Heart left ventricle (tissue), 16 donors: ENCODE data around the gene HPS5. TPM values are rescaled to one million over a fixed set of nuclear protein-coding genes. Genes with fewer than 3 reads are reported as not detected.

Experiments used
- ATAC-seq, 4 donors: fragments of 200-7000 bp; cut with Tn5 transposase; one replicate each; pipeline ENCODE4 v1.9.1; 2020 to 2022; ENCODE audit warnings: moderate library complexity in 4 of 4, mild to moderate bottlenecking in 3 of 4, moderate number of reproducible peaks in 1 of 4
- DNase-seq, 5 donors: peaks; one replicate each; pipeline ENCODE4 v3.0.0-alpha.2; 2020
- H3K27ac ChIP-seq, 12 donors: fragments of 200-600 bp; sonication (generic) in 4 of 12; one replicate each; pipeline versions ENCODE4 v1.5.0 to v1.8.0; 2016 to 2022; ENCODE audit warnings: mild to moderate bottlenecking in 2 of 12
- H3K27me3 ChIP-seq, 9 donors: fragments of 200-600 bp; sonication (generic) in 2 of 9; one replicate each; pipeline versions ENCODE4 v1.5.1 to v1.8.0; 2016 to 2022; ENCODE audit warnings: mild to moderate bottlenecking in 3 of 9
- H3K36me3 ChIP-seq, 9 donors: fragments of 200-600 bp; sonication (generic) in 2 of 9; one replicate each; pipeline versions ENCODE4 v1.5.0 to v1.8.0; 2018 to 2022; ENCODE audit warnings: mild to moderate bottlenecking in 2 of 9
- H3K4me1 ChIP-seq, 12 donors: fragments of 200-600 bp; sonication (generic) in 4 of 12; one replicate each; pipeline versions ENCODE4 v1.5.0 to v1.8.0; 2016 to 2022; ENCODE audit warnings: mild to moderate bottlenecking in 3 of 12
- H3K4me3 ChIP-seq, 12 donors: fragments of 200-600 bp; sonication (generic) in 4 of 12; one replicate each; pipeline versions ENCODE4 v1.5.0 to v1.8.0; 2017 to 2022; ENCODE audit warnings: mild to moderate bottlenecking in 9 of 12, moderate library complexity in 4 of 12
- H3K9me3 ChIP-seq, 12 donors: fragments of 200-600 bp; sonication (generic) in 4 of 12; one replicate each; pipeline versions ENCODE4 v1.5.0 to v1.8.0; 2016 to 2022; ENCODE audit warnings: mild to moderate bottlenecking in 1 of 12
- POLR2A ChIP-seq, 2 donors: fragments of 450-650 bp; IDR thresholded peaks; one replicate each; pipeline ENCODE4 v1.6.1; 2017; ENCODE audit warnings: antibody characterized with exemption in 2 of 2, mild to moderate bottlenecking in 2 of 2, moderate library complexity in 2 of 2
- WGBS, 4 donors: extraction: QIAGEN DNeasy Blood & Tissue Kit in 2 of 4; methylation state at CpG; one replicate each; pipeline versions ENCODE4 v1.1.5 to v1.1.7; 2013 to 2018; 5-methylcytosine and 5-hydroxymethylcytosine counted together
- intact Hi-C, 10 donors: fragments of 100-400 bp; cut with DNase I; formaldehyde crosslinking; loops; one replicate each; pipeline versions ENCODE4 v1.11.1 to v1.14.2; 2022
- polyA plus RNA-seq, 2 donors: library from polyadenylated mRNA; stranded (reverse); fragments of 200-250 nt; gene quantifications; one replicate each; pipeline ENCODE4 v1.2.3, GENCODE V29; 2013
- total RNA-seq, 9 donors: library from RNA; depleted of rRNA in 2 of 9; stranded (reverse); fragments of >200 nt in 2 of 9; fragmentation: NEBNext Ultra II Directional in 3 of 9; extraction: Animal tissue kit (Norgen Biotek cat#: 25700) in 3 of 9; gene quantifications; one replicate each; pipeline versions ENCODE4 v1.1.0 to v1.2.4, GENCODE V29; 2016 to 2023
- TF ChIP-seq, protein P1 (sequence below), 12 donors: fragments of 200-600 bp; sonication (generic) in 4 of 12; IDR thresholded peaks; one replicate each; pipeline versions ENCODE4 v1.5.0 to v1.8.0; 2018 to 2022; ENCODE audit warnings: antibody characterized with exemption in 12 of 12, mild to moderate bottlenecking in 5 of 12
- donor health status: ischemic (EF 13 %, LVEDD 7.1; RV severe dilation, severe dysfunction).
- donor health status: healthy with polysubstance abuse.
- donor health status: DM: no; HTN: yes; CAD: no.
- donor health status: DM: no; HTN: no; CAD: no.
- donor health status: ischemic (EF 25% LVEDD 6.9; RV normal size, moderate dysfunction).
- donor health status: ischemic (EF 25% LVEDD 5.7; RV mildly dilated, moderate dysfunction).
- donor health status: healthy.
- donor health status: DM: yes; HTN: yes; CAD: no.
- donor health status: ischemic (EF 35%, LVEDD 5.7; RV mildly dilated, moderate dysfunction).
- donor health status: nonischemic (EF 11% LVEDD 7.7; RV severe dilation, severe dysfunction).
- donor health status: DM: yes; HTN: yes; CAD: no.
- donor health status: PGD.
- donor health status: ischemic (EF 29% LVEDD 5.4; RV normal size, mild dysfunction).
- donor health status: nonischemic (EF 23%, LVEDD 6.1; RV moderate dilation, normal function).

The HPS5 gene
- total and polyA plus RNA-seq, 11 donors: 6.1 to 19.3 (median 11.9) TPM

DNA sequence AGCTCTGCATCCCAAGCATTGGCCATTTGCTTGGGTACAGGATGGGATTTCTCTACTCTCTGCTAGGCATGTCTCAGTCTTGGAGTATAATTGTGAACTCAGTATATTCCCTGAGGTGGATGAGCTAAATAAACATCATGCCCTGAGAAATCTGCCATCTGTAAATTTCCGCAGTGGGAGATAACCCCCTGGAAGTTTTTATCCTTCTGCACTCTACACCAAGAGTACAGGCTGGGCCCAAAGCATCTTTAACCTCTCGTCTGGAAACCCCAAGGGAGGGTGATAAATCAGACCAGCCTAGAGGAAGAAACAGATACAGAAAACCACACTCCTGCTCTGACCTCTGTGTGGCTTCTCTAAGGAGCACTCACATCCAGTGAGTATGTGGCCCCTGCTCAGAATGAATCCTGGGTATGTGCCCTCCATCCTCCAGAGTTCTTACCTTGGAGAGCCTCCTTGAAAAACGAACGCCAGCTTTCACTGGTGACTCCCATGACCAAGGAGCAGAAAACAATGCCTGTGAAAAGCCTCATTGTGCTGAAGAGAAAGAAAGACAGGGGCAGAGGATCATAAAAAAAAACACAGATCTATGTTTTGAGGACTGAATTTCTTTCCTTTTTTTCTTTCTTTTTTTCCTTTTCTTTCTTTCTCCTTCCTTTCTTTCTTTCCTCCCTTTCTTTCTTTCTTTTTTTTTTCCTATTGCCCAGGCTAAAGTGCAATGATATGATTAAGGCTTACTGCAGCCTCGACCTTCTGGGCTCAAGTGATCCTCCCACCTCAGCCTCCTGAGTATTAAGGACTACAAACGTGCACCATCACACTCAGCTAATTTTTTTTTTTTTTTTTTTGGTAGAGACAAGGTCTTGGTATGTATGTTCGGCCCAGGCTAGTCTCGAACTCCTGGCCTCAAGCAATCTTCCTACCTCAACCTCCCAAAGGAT, 86.3 kb downstream of the HPS5 start:
- no peaks in the 10 kb centered on the region for H3K4me1 ChIP-seq
- no peak for ATAC-seq
- intact Hi-C loops: no loop called here

DNA sequence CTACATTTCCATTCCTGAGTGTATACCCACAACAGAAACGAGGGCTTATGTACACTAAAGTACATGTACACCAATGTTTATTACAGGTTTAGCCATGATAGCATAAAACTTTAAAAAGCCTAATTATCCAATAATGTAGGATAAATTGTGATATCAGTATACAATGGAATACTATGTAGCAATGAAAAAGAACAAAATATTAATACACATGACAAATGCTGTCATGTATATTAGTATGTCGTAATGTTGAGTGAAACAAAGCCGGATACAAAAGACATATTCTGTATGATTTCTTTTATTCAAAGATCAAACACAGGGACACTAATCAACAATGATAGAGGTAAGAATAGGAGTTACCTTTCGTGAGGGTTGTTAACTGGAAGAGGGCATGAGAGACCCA, 88.0 kb downstream of the HPS5 start:
- DNase-seq (no peak), ATAC-seq (no peak)
- WGBS, 4 donors: 85 to 90% (median 89%) methylated on average over 4 of the region's 4 CpGs
- no peak overlapping the region for H3K4me3 ChIP-seq
- TF ChIP-seq, protein P1, sequence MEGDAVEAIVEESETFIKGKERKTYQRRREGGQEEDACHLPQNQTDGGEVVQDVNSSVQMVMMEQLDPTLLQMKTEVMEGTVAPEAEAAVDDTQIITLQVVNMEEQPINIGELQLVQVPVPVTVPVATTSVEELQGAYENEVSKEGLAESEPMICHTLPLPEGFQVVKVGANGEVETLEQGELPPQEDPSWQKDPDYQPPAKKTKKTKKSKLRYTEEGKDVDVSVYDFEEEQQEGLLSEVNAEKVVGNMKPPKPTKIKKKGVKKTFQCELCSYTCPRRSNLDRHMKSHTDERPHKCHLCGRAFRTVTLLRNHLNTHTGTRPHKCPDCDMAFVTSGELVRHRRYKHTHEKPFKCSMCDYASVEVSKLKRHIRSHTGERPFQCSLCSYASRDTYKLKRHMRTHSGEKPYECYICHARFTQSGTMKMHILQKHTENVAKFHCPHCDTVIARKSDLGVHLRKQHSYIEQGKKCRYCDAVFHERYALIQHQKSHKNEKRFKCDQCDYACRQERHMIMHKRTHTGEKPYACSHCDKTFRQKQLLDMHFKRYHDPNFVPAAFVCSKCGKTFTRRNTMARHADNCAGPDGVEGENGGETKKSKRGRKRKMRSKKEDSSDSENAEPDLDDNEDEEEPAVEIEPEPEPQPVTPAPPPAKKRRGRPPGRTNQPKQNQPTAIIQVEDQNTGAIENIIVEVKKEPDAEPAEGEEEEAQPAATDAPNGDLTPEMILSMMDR (IDR thresholded peaks at IDR 0.05): no peak
- TF ChIP-seq POLR2A (IDR thresholded peaks at IDR 0.05): no peak
- no peaks in the 10 kb centered on the region for H3K4me1 ChIP-seq
- H3K27me3 ChIP-seq: peaks cover 0 to 19% (median 0%) of the 10 kb centered on the region in 9 donors
- H3K9me3 ChIP-seq: no peaks in the 10 kb centered on the region
- H3K27ac ChIP-seq: no peak overlapping the region
- H3K36me3 ChIP-seq: no peaks in the 10 kb centered on the region
- intact Hi-C loops: no loop called here

More for the DNA sequence above, 86.3 kb downstream of the HPS5 start:
- no peaks in the 10 kb centered on the region for H3K36me3 ChIP-seq
- H3K27me3 ChIP-seq: peaks cover 0 to 20% (median 0%) of the 10 kb centered on the region in 9 donors
- H3K9me3 ChIP-seq: no peaks in the 10 kb centered on the region
- 56 to 62% (median 57%) methylated on average over 8 of the region's 8 CpGs for WGBS, 4 donors
- no peak overlapping the region for H3K4me3 ChIP-seq
- H3K27ac ChIP-seq: no peak overlapping the region
- TF ChIP-seq POLR2A (IDR thresholded peaks at IDR 0.05): no peak
- TF ChIP-seq, protein P1 (IDR thresholded peaks at IDR 0.05): no peak
- DNase-seq: no peak

DNA sequence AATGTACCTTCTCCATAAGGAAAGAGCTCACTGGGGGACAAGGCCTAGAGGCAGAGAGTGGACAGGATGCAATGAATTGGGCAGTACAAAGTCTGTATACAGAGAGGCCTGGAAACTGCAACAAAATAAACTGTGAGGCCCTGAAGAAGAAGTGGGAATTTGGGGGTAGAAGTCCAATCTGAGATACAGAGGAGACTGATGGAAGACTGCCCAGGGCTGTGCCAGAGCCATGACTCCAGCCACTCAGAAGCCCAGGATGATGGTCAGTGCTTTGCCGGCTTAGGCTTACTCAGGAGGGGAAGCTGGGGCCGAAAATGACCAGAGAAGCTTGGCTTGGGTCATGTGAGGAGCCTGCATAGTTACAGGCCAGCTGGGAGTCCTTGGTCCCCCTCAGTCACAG, 91.1 kb downstream of the HPS5 start:
- H3K36me3 ChIP-seq: no peaks in the 10 kb centered on the region
- ATAC-seq (no peak), DNase-seq (no peak)
- WGBS, 4 donors: 63 to 100% (median 84%) methylated on average over 2 of the region's 2 CpGs
- no peak overlapping the region for H3K27ac ChIP-seq
- no peaks in the 10 kb centered on the region for H3K9me3 ChIP-seq
- H3K4me3 ChIP-seq: no peak overlapping the region
- intact Hi-C loops: no loop called here
- TF ChIP-seq, protein P1 (IDR thresholded peaks at IDR 0.05): no peak
- H3K27me3 ChIP-seq: no peaks in the 10 kb centered on the region
- H3K4me1 ChIP-seq: no peaks in the 10 kb centered on the region

DNA sequence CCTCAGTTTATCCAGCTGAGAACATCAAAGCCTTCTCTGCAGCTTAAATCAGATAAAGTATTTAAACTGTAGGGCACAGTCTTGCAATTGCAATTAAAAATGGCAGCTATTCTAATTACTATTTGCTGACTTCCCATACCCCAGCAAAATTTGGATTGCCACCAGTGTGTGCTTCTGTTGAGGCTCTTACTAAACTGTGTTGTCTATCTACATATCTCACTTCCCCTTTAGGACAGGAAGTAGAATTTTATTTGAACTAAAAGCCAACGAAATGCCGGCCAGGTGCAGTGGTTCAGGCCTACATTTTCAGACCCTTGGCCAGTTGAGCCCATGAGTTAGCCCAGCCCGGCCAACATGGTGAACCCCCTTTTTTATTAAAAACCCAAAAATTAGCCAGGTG, 92.4 kb downstream of the HPS5 start:
- H3K27me3 ChIP-seq: no peaks in the 10 kb centered on the region
- TF ChIP-seq, protein P1 (IDR thresholded peaks at IDR 0.05): no peak
- no peak for TF ChIP-seq POLR2A (IDR thresholded peaks at IDR 0.05)
- ATAC-seq: no peak
- H3K36me3 ChIP-seq: no peaks in the 10 kb centered on the region
- 64 to 80% (median 74%) methylated on average over 2 to 3 of the region's 3 CpGs for WGBS, 4 donors
- no peak for DNase-seq
- H3K9me3 ChIP-seq: peaks cover 0 to 5% (median 0%) of the 10 kb centered on the region in 12 donors
- H3K4me3 ChIP-seq: no peak overlapping the region
- H3K27ac ChIP-seq: no peak overlapping the region
- no peaks in the 10 kb centered on the region for H3K4me1 ChIP-seq
- intact Hi-C loops: no loop called here

Other genes starting within 250 kb of the HPS5 start
- gene SAAL1, start 216.1 kb downstream of the HPS5 start, total RNA-seq: 1 to 10 TPM; 4.9 to 7.6 (median 6.6) TPM
- 10 to 100 TPM in 1 of 2 donors, 1 to 10 TPM in 1; 7.5 to 10.9 TPM for gene SAAL1, start 216.1 kb downstream of the HPS5 start, polyA plus RNA-seq
- gene MRGPRX3, start 189.6 kb downstream of the HPS5 start, total RNA-seq: not detected
- gene MRGPRX3, start 189.6 kb downstream of the HPS5 start, polyA plus RNA-seq: not detected
- not detected for gene MRGPRX4, start 149.3 kb downstream of the HPS5 start, total RNA-seq
- gene MRGPRX4, start 149.3 kb downstream of the HPS5 start, polyA plus RNA-seq: not detected
- not detected for gene SAA4, start 85.3 kb downstream of the HPS5 start, total RNA-seq
- gene SAA4, start 85.3 kb downstream of the HPS5 start, polyA plus RNA-seq: not detected
- 1 to 10 TPM in 3 of 9 donors, under 1 TPM in 1, not detected in 5; 0.56 to 2.2 (median 1.3) TPM for gene SAA2, start 73.5 kb downstream of the HPS5 start, total RNA-seq
- 1 to 10 TPM in 1 of 2 donors, not detected in 1; 1.9 TPM for gene SAA2, start 73.5 kb downstream of the HPS5 start, polyA plus RNA-seq
- 1 to 10 TPM in 4 of 9 donors, not detected in 5; 1.4 to 8.6 (median 2.3) TPM for gene SAA1, start 55.9 kb downstream of the HPS5 start, total RNA-seq
- gene SAA1, start 55.9 kb downstream of the HPS5 start, polyA plus RNA-seq: 1 to 10 TPM; 6.0 to 7.2 TPM
- 10 to 100 TPM; 19.8 to 37.2 (median 25.4) TPM for gene GTF2H1, start 427 bp upstream of the HPS5 start, total RNA-seq
- gene GTF2H1, start 427 bp upstream of the HPS5 start, polyA plus RNA-seq: 10 to 100 TPM; 11.1 to 31.2 TPM
- 100 to 1,000 TPM; 191 to 688 (median 322) TPM for gene LDHA, start 72.4 kb upstream of the HPS5 start, total RNA-seq
- gene LDHA, start 72.4 kb upstream of the HPS5 start, polyA plus RNA-seq: 100 to 1,000 TPM; 212 to 961 TPM
- 1 to 10 TPM in 2 of 9 donors, not detected in 7; 1.6 to 1.9 TPM for gene LDHC, start 90.2 kb upstream of the HPS5 start, total RNA-seq
- gene LDHC, start 90.2 kb upstream of the HPS5 start, polyA plus RNA-seq: 1 to 10 TPM in 1 of 2 donors, not detected in 1; 1.5 TPM
- gene LDHAL6A, start 133.7 kb upstream of the HPS5 start, total RNA-seq: not detected
- gene LDHAL6A, start 133.7 kb upstream of the HPS5 start, polyA plus RNA-seq: not detected
- gene TSG101, start 204.8 kb upstream of the HPS5 start, total RNA-seq: 100 to 1,000 TPM in 2 of 9 donors, 10 to 100 TPM in 7; 58.6 to 156 (median 69.1) TPM
- 10 to 100 TPM; 33.1 to 95.0 TPM for gene TSG101, start 204.8 kb upstream of the HPS5 start, polyA plus RNA-seq